HEK293T (cell line): ENCODE data around the gene ZNF358.

Source experiments
- CTCF ChIA-PET: fragments of 350-600 bp; formaldehyde crosslinking; extraction: SDS; loops from one replicate; lab custom pipeline; 2021; ENCODE audit warnings: antibody characterized with exemption, inconsistent platforms; lab: Yijun Ruan, JAX
- POLR2A ChIA-PET: fragments of 350-600 bp; formaldehyde crosslinking; extraction: SDS; loops from one replicate; lab custom pipeline; 2020; ENCODE audit warnings: antibody characterized with exemption, inconsistent platforms; lab: Yijun Ruan, JAX
- DNase-seq: peaks from one replicate; pipeline ENCODE4 v3.0.0; 2012; ENCODE audit warnings: mixed read lengths; ENCODE audit errors: extremely low spot score
- ARNT ChIP-seq: fragments of 450-650 bp; IDR thresholded peaks from 2 replicates; pipeline ENCODE4 v1.6.1; 2017; ENCODE audit warnings: mild to moderate bottlenecking
- BHLHE40 ChIP-seq: fragments of 450-650 bp; IDR thresholded peaks from 2 replicates; pipeline ENCODE4 v1.6.1; 2016; ENCODE audit warnings: mild to moderate bottlenecking, moderate library complexity, borderline replicate concordance
- CTBP1 ChIP-seq: fragments of 450-650 bp; IDR thresholded peaks from 2 replicates; pipeline ENCODE4 v1.6.1; 2016; ENCODE audit warnings: borderline replicate concordance
- ELF4 ChIP-seq: fragments of 450-650 bp; IDR thresholded peaks from 2 replicates; pipeline ENCODE4 v1.6.1; 2017; ENCODE audit warnings: antibody characterized with exemption
- FOXA1 ChIP-seq: fragments of 450-650 bp; IDR thresholded peaks from 2 replicates; pipeline ENCODE4 v1.6.1; 2016; ENCODE audit warnings: mild to moderate bottlenecking
- FOXK2 ChIP-seq: fragments of 450-650 bp; IDR thresholded peaks from 2 replicates; pipeline ENCODE4 v1.6.1; 2016; ENCODE audit warnings: mild to moderate bottlenecking
- FOXM1 ChIP-seq: fragments of 450-650 bp; IDR thresholded peaks from 2 replicates; pipeline ENCODE4 v1.6.1; 2017; ENCODE audit warnings: mild to moderate bottlenecking, borderline replicate concordance
- HDGF ChIP-seq: fragments of 450-650 bp; IDR thresholded peaks from 2 replicates; pipeline ENCODE4 v1.6.1; 2017; ENCODE audit warnings: antibody characterized with exemption, borderline replicate concordance
- L3MBTL2 ChIP-seq: fragments of 450-650 bp; conservative IDR thresholded peaks from 2 replicates; pipeline ENCODE4 v1.6.1; 2016; ENCODE audit warnings: mild to moderate bottlenecking
- LEF1 ChIP-seq: fragments of 450-650 bp; IDR thresholded peaks from 2 replicates; pipeline ENCODE4 v1.6.1; 2017; ENCODE audit warnings: mild to moderate bottlenecking, borderline replicate concordance
- NFRKB ChIP-seq: fragments of 450-650 bp; IDR thresholded peaks from 2 replicates; pipeline ENCODE4 v1.6.1; 2016; ENCODE audit warnings: mild to moderate bottlenecking, moderate library complexity
- PKNOX1 ChIP-seq: fragments of 450-650 bp; IDR thresholded peaks from 2 replicates; pipeline ENCODE4 v1.6.1; 2016
- SP1 ChIP-seq: fragments of 450-650 bp; IDR thresholded peaks from 2 replicates; pipeline ENCODE4 v1.6.1; 2017
- SUZ12 ChIP-seq: fragments of 450-650 bp; IDR thresholded peaks from 2 replicates; pipeline ENCODE4 v1.6.1; 2016; ENCODE audit warnings: mild to moderate bottlenecking
- TARDBP ChIP-seq: fragments of 450-650 bp; IDR thresholded peaks from 2 replicates; pipeline ENCODE4 v1.6.1; 2016
- ZNF384 ChIP-seq: fragments of 450-650 bp; IDR thresholded peaks from 2 replicates; pipeline ENCODE4 v1.6.1; 2016

ZNF358 gene

GRCh38 chr19:7521551-7522071 is 5.7 kb downstream of the ZNF358 start:
- DNase-seq, result no peak
- ChIA-PET CTCF (interaction anchor here (1.6 kb wide), 1 partner anchor 167 kb away, joined by 4 read pairs; no protein-coding TSS in a partner anchor), POLR2A (interaction anchor here (1.2 to 3.0 kb wide), 9 partner anchors 10 to 127 kb away, joined by 3 to 21 read pairs (median 5); partner anchors contain the start of gene PEX11G)
- TF ChIP-seq PKNOX1 (no peak), SUZ12 (no peak), FOXM1 (no peak), ZNF384 (0 out of 2 replicates have a peak, but pooled peaks have one; percentile 21), ARNT (no peak), BHLHE40 (no peak), L3MBTL2 (no peak)

DNA sequence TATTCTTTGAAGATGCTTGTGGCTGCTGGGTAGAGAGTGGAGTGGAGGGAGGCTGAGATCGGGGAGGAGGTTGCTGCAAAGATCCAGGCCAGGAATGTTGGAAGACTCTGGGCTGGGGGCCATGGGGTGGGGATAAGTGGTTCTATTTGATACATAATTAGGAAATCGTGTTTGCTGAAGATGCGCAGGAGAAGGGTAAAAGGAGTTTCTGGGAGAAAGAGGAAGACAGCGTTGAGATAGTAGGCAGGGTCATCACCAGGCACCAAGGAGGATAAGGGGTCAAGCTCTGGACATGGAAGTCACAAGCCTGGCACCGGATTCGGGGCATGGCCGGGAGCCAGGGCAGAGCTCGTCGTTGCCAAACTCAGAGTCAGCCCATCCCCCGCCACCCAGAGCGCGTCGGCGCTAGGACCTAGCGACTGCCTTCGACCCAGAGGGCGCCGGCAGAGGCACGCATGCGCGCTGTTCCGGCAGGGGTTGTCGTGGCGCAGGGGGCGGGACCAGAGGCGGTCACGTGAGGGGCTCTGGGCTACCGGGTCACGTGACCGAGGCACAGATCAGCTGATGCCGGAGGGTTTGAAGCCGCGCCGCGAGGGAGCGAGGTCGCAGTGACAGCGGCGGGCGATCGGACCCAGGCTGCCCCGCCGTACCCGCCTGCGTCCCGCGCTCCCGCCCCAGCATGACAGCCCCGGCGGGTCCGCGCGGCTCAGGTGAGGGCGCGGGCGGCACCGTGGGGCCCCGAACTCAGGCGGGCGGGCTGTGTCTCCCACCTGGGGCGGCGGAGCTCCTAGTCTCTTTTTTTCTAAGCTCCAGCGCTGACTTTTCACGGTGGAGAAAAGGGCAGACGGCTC is 6.4 kb downstream of the ZNF358 start, which contains the start of gene MCOLN1:
TSS of gene MCOLN1 (plus strand) at position 553 of the 851 bp plus-strand sequence. CDS start at position 680, 127 bp downstream.
- POLR2A ChIA-PET, result interaction anchor here (1.0 to 3.0 kb wide), 15 partner anchors 9 to 453 kb away, joined by 3 to 21 read pairs (median 4); partner anchors contain the start of genes PEX11G, PNPLA6 and ZNF557
- peak; percentile 100 for DNase-seq
- CTCF ChIA-PET, result interaction anchor here (1.0 to 1.6 kb wide), 3 partner anchors 46 to 347 kb away, joined by 3 to 4 read pairs (median 4); no protein-coding TSS in a partner anchor
- TF ChIP-seq PKNOX1 (no peak), CTBP1 (peak; percentile 25; the same call in 1 of the 2 replicates), ARNT (peak; percentile 69; the same call in 1 of the 2 replicates), SUZ12 (no peak), FOXM1 (peak; percentile 89), L3MBTL2 (peak; percentile 72), FOXK2 (no peak), HDGF (no peak), NFRKB (no peak), SP1 (no peak; the same call in 1 of the 2 replicates), LEF1 (0 out of 2 replicates have a peak, but pooled peaks have one; percentile 10)

- DNase-seq, result no peak
- POLR2A ChIA-PET, result interaction anchor here (0.6 to 3.0 kb wide), 13 partner anchors 9 to 454 kb away, joined by 3 to 21 read pairs (median 4); partner anchors contain the start of genes PNPLA6 and ZNF557
- CTCF ChIA-PET, result interaction anchor here (1.0 to 1.6 kb wide), 3 partner anchors 45 to 346 kb away, joined by 3 to 4 read pairs (median 4); no protein-coding TSS in a partner anchor
- no peak for TF ChIP-seq SP1
- TF ChIP-seq BHLHE40, result no peak
- no peak for TF ChIP-seq SUZ12
- no peak for TF ChIP-seq ELF4
- no peak for TF ChIP-seq L3MBTL2
- TF ChIP-seq TARDBP, result no peak
- no peak for TF ChIP-seq HDGF
- no peak for TF ChIP-seq LEF1
- TF ChIP-seq FOXA1, result no peak
- TF ChIP-seq FOXK2, result no peak
- TF ChIP-seq FOXM1, result no peak
- TF ChIP-seq ARNT, result no peak
- TF ChIP-seq ZNF384, result no peak
- no peak for TF ChIP-seq CTBP1
- TF ChIP-seq NFRKB, result no peak
- TF ChIP-seq PKNOX1, result no peak
Observed at GRCh38 chr19:7522923-7523667, 7.2 kb downstream of the ZNF358 start.

GRCh38 chr19:7524523-7524922 is 8.6 kb downstream of the ZNF358 start:
- CTCF ChIA-PET, result no interaction called here
- TF ChIP-seq ARNT (no peak), FOXA1 (no peak), ELF4 (no peak), TARDBP (no peak), CTBP1 (no peak), NFRKB (no peak), SP1 (no peak), HDGF (no peak)

GRCh38 chr19:7524992-7525739 is 9.3 kb downstream of the ZNF358 start:
- CTCF ChIA-PET, result interaction anchor here (0.6 kb wide), 1 partner anchor 13 kb away, joined by 3 read pairs; no protein-coding TSS in a partner anchor
- DNase-seq, result no peak
- TF ChIP-seq PKNOX1, result no peak
- no peak for TF ChIP-seq NFRKB
- TF ChIP-seq TARDBP, result no peak
- TF ChIP-seq FOXK2, result no peak
- no peak for TF ChIP-seq ZNF384
- no peak for TF ChIP-seq SUZ12
- no peak for TF ChIP-seq ARNT
- no peak for TF ChIP-seq LEF1
- TF ChIP-seq SP1, result no peak
- no peak for TF ChIP-seq FOXA1
- TF ChIP-seq ELF4, result no peak
- TF ChIP-seq L3MBTL2, result no peak
- no peak for TF ChIP-seq CTBP1
- no peak for TF ChIP-seq BHLHE40
- no peak for TF ChIP-seq FOXM1
- no peak for TF ChIP-seq HDGF
- POLR2A ChIA-PET, result interaction anchor here (1.0 kb wide), 1 partner anchor 19 kb away, joined by 4 read pairs; no protein-coding TSS in a partner anchor

More at GRCh38 chr19:7524523-7524922, 8.6 kb downstream of the ZNF358 start:
- POLR2A ChIA-PET, result no interaction called here
- no peak for DNase-seq
